Astrocyte (in vitro differentiated cells and primary cell): Measurements from ENCODE around the gene DGCR2. TPM values are rescaled to one million over a fixed set of nuclear protein-coding genes. Genes with fewer than 3 reads are reported as not detected.

ENCODE experiments used
- DNase-seq: peaks from one replicate; pipeline ENCODE4 v3.0.0-alpha.2; 2010; ENCODE audit warnings: low read depth
- FAIRE-seq: peaks from 2 replicates; lab custom pipeline; 2011; peaks lifted over from hg19 to GRCh38; lab: Jason Lieb, UNC
- H2AFZ ChIP-seq: 2 replicates; pipeline ENCODE4 v1.6.0; 2012; ENCODE audit warnings: low read depth, low read length, inconsistent platforms
- H3K27ac ChIP-seq: 2 replicates; pipeline ENCODE4 v1.5.1; 2011; ENCODE audit warnings: low read depth, low read length, inconsistent platforms
- H3K27me3 ChIP-seq: 2 replicates; pipeline ENCODE4 v1.6.0; 2011; ENCODE audit warnings: low read length, inconsistent platforms; ENCODE audit not compliant: insufficient read depth
- H3K36me3 ChIP-seq: 2 replicates; pipeline ENCODE4 v1.5.1; 2011; ENCODE audit warnings: low read length, inconsistent platforms; ENCODE audit not compliant: insufficient read depth
- H3K4me1 ChIP-seq: 2 replicates; pipeline ENCODE4 v1.5.1; 2011; ENCODE audit warnings: low read length, inconsistent platforms; ENCODE audit not compliant: insufficient read depth
- H3K4me2 ChIP-seq: 2 replicates; pipeline ENCODE4 v1.6.0; 2012; ENCODE audit warnings: low read length, inconsistent platforms
- H3K4me3 ChIP-seq: 2 replicates; pipeline ENCODE4 v1.5.1; 2011; ENCODE audit warnings: low read depth, mild to moderate bottlenecking, low read length, inconsistent platforms; ENCODE audit not compliant: insufficient read depth
- H3K79me2 ChIP-seq: 2 replicates; pipeline ENCODE4 v1.6.0; 2012; ENCODE audit warnings: mild to moderate bottlenecking, low read length, inconsistent platforms; ENCODE audit not compliant: insufficient read depth
- H3K9ac ChIP-seq: 2 replicates; pipeline ENCODE4 v1.6.0; 2012; ENCODE audit warnings: mild to moderate bottlenecking, low read length, inconsistent platforms
- H3K9me3 ChIP-seq: 2 replicates; pipeline ENCODE4 v1.5.1; 2012; ENCODE audit warnings: low read depth, mild to moderate bottlenecking, low read length, inconsistent platforms; ENCODE audit not compliant: insufficient read depth
- H4K20me1 ChIP-seq: 2 replicates; pipeline ENCODE4 v1.6.0; 2012; ENCODE audit warnings: low read length, inconsistent platforms; ENCODE audit not compliant: insufficient read depth
- H3K27ac Mint-ChIP-seq: one replicate; pipeline ENCODE4 v1.8.0; 2021; ENCODE audit warnings: mild to moderate bottlenecking, mixed read lengths; ENCODE audit not compliant: unreplicated experiment
- H3K27me3 Mint-ChIP-seq: one replicate; pipeline ENCODE4 v1.8.0; 2021; ENCODE audit warnings: low read depth, mixed read lengths; ENCODE audit not compliant: unreplicated experiment
- H3K36me3 Mint-ChIP-seq: one replicate; pipeline ENCODE4 v1.8.0; 2021; ENCODE audit warnings: low read depth, mixed read lengths; ENCODE audit not compliant: unreplicated experiment
- H3K4me1 Mint-ChIP-seq: one replicate; pipeline ENCODE4 v1.8.0; 2021; ENCODE audit warnings: low read depth, mixed read lengths; ENCODE audit not compliant: unreplicated experiment
- H3K4me3 Mint-ChIP-seq: one replicate; pipeline ENCODE4 v1.8.0; 2021; ENCODE audit warnings: mild to moderate bottlenecking, moderate library complexity, mixed read lengths; ENCODE audit not compliant: unreplicated experiment
- H3K9me3 Mint-ChIP-seq: one replicate; pipeline ENCODE4 v1.8.0; 2021; ENCODE audit warnings: mild to moderate bottlenecking, mixed read lengths; ENCODE audit not compliant: unreplicated experiment
- EZH2 ChIP-seq: IDR thresholded peaks from 2 replicates; pipeline ENCODE4 v1.6.1; 2012; ENCODE audit warnings: mild to moderate bottlenecking, low read length, inconsistent platforms; ENCODE audit not compliant: insufficient read depth
- total RNA-seq: library from RNA; stranded (reverse); gene quantifications from 2 replicates; pipeline ENCODE4 v1.2.1, GENCODE V29; 2021
- TF ChIP-seq, protein P1 (sequence below): IDR thresholded peaks from 2 replicates; pipeline ENCODE4 v1.5.1; 2011; ENCODE audit warnings: low read depth, mild to moderate bottlenecking, inconsistent platforms, low read length, moderate library complexity; ENCODE audit not compliant: insufficient read depth

Gene DGCR2
- total RNA-seq, 1 donor from 2014 or later: 49.4 TPM

DNA sequence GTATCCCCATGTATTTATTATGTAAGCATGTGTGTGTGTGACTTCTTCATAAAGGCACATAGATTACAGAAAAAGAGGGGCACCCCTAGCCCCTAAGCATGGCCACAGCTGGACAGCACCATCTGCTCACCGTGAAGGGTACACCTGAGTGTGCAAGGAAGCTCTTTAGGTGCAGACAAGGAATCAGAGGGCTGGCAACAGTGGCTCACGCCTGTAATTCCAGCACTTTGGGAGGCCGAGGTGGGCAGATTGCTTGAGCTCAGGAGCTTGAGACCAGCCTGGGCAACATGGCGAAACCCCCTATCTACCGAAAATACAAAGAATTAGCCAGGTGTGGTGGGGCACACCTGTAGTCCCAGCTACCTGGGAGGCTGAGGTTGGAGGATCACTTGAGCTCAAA, 56.3 kb downstream of the DGCR2 start:
- no peaks in the 10 kb centered on the region for H3K27me3 Mint-ChIP-seq
- H3K36me3 Mint-ChIP-seq: peaks cover 19% of the 10 kb centered on the region
- DNase-seq (no peak), FAIRE-seq (no peak)
- no peaks in the 10 kb centered on the region for H3K9me3 ChIP-seq
- H3K27ac Mint-ChIP-seq: no peak overlapping the region
- no peak overlapping the region for H2AFZ ChIP-seq
- no peaks in the 10 kb centered on the region for H3K27me3 ChIP-seq
- no peaks in the 10 kb centered on the region for H3K9me3 Mint-ChIP-seq
- peaks cover 8% of the 10 kb centered on the region for H3K4me1 ChIP-seq
- no peak overlapping the region for H3K4me2 ChIP-seq
- H3K27ac ChIP-seq: no peak overlapping the region
- no peak overlapping the region for H3K4me3 ChIP-seq
- H3K4me1 Mint-ChIP-seq: peaks cover 7% of the 10 kb centered on the region
- peaks cover 77% of the 10 kb centered on the region for H4K20me1 ChIP-seq
- no peak overlapping the region for H3K4me3 Mint-ChIP-seq
- H3K79me2 ChIP-seq: peaks cover 9% of the 10 kb centered on the region
- TF ChIP-seq, protein P1, sequence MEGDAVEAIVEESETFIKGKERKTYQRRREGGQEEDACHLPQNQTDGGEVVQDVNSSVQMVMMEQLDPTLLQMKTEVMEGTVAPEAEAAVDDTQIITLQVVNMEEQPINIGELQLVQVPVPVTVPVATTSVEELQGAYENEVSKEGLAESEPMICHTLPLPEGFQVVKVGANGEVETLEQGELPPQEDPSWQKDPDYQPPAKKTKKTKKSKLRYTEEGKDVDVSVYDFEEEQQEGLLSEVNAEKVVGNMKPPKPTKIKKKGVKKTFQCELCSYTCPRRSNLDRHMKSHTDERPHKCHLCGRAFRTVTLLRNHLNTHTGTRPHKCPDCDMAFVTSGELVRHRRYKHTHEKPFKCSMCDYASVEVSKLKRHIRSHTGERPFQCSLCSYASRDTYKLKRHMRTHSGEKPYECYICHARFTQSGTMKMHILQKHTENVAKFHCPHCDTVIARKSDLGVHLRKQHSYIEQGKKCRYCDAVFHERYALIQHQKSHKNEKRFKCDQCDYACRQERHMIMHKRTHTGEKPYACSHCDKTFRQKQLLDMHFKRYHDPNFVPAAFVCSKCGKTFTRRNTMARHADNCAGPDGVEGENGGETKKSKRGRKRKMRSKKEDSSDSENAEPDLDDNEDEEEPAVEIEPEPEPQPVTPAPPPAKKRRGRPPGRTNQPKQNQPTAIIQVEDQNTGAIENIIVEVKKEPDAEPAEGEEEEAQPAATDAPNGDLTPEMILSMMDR: no peak
- no peak for TF ChIP-seq EZH2
- no peak overlapping the region for H3K9ac ChIP-seq
- peaks cover 2% of the 10 kb centered on the region for H3K36me3 ChIP-seq

GRCh38 chr22:19065298-19065859, 56.8 kb downstream of the DGCR2 start:
- H3K9me3 Mint-ChIP-seq: no peaks in the 10 kb centered on the region
- Histone ChIP-seq H3K79me2 (peaks cover 6% of the 10 kb centered on the region), H3K9ac (no peak overlapping the region), H4K20me1 (peaks cover 77% of the 10 kb centered on the region), H3K9me3 (no peaks in the 10 kb centered on the region), H3K27ac (no peak overlapping the region), H3K27me3 (no peaks in the 10 kb centered on the region), H3K36me3 (peaks cover 2% of the 10 kb centered on the region), H3K4me2 (no peak overlapping the region), H3K4me3 (no peak overlapping the region), H2AFZ (no peak overlapping the region), H3K4me1 (peaks cover 14% of the 10 kb centered on the region)
- no peak for FAIRE-seq
- peaks cover 21% of the 10 kb centered on the region for H3K36me3 Mint-ChIP-seq
- TF ChIP-seq, protein P1: no peak
- no peak for TF ChIP-seq EZH2
- no peak overlapping the region for H3K4me3 Mint-ChIP-seq
- no peak overlapping the region for H3K27ac Mint-ChIP-seq
- H3K27me3 Mint-ChIP-seq: no peaks in the 10 kb centered on the region
- DNase-seq: no peak
- peaks cover 11% of the 10 kb centered on the region for H3K4me1 Mint-ChIP-seq

DNA sequence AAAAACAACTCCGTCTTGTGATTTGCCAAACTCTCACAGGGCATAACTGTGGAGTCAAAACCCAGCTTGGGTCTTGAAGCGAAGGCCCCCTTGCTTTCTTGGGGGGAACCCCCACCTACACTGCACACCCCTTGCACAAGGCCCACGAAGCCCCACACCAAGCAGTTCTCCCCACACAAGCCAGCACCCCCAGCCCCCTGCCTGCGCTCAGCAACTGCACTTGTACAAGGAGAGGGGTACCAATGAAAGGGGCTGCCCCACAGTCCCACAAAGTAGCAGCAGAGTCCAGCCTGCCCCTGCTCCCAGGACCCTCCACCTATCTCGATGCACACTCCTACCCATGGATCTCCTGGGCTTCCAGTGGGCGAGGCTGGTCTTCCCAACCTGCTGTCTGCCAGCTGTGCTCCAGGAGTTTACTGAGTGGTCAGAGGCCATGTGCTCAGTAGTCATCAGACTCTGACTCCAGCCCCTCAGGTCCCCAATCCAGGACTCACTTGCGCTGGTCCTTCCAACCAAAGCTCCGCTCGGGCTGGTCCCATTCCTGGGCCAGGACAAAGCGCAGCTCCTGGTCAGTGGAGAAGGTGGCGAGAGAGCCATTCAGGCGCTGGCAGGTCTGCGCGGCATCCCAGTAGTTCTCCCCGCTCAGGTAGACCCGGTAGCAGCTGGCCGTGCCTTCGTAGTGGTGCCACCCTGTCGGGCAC, 57.7 kb downstream of the DGCR2 start:
- Histone ChIP-seq H3K79me2 (peaks cover 3% of the 10 kb centered on the region), H2AFZ (no peak overlapping the region), H3K4me2 (no peak overlapping the region), H3K27me3 (no peaks in the 10 kb centered on the region), H3K4me3 (no peak overlapping the region), H4K20me1 (peaks cover 77% of the 10 kb centered on the region), H3K4me1 (peaks cover 17% of the 10 kb centered on the region), H3K27ac (no peak overlapping the region), H3K9ac (no peak overlapping the region), H3K9me3 (no peaks in the 10 kb centered on the region), H3K36me3 (peaks cover 2% of the 10 kb centered on the region)
- no peak for DNase-seq
- FAIRE-seq: no peak
- Mint-ChIP-seq H3K27me3 (no peaks in the 10 kb centered on the region), H3K36me3 (peaks cover 19% of the 10 kb centered on the region), H3K9me3 (no peaks in the 10 kb centered on the region), H3K4me1 (peaks cover 11% of the 10 kb centered on the region), H3K27ac (no peak overlapping the region), H3K4me3 (no peak overlapping the region)
- TF ChIP-seq EZH2: no peak
- TF ChIP-seq, protein P1: no peak
